ENCODE data around the gene ASPDH.

DNA sequence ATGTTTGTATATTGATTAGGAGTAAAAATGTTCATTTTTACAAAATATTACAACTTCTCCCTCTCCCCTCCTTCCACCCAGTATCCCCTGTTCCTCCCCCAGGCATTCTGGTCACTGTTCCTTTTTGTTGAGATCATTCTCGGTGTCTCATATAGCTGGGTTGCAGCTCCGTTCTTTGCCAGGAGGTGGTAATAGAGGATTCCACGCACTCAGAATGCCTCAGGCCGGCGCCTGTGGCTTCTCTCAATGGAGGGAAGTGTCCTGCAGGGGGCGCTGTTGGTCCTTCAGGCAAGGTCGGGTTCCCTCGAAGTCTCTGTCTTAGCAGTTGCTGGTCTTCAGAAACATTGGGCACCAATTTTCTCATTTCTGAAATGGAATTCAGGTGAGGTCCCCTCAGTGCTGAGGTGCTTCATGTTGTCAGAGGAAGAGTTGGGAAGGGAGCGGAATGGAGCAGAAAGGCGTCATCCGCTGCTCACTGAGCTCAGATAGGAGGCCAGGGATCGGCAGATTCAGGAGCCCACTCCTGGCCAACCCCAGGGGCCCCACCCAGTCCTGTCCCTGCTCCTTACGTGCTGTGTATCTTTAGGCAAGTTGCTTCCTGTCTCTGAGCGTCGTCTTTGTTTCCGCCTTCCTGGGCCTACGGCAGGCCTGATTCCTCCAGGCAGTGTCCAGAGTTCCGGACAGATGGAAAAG is 26.7 kb downstream of the ASPDH start:
- TF ChIP-seq CTCF (CRISPR knock-in tag; IDR thresholded peaks at IDR 0.05) (peak; percentile 53), NONO (IDR thresholded peaks at IDR 0.05) (no peak), NONO (CRISPR knock-in tag; conservative IDR thresholded peaks at IDR 0.05) (no peak), ZNF720 (CRISPR knock-in tag; IDR thresholded peaks at IDR 0.05) (no peak), ZBTB34 (CRISPR knock-in tag; IDR thresholded peaks at IDR 0.05) (no peak), MAFK (conservative IDR thresholded peaks at IDR 0.05 in 1 of 2, IDR thresholded peaks at IDR 0.05 in 1 of 2; ENCODE audit: low read length in 2 of 2) (no peak), POLR2A (IDR thresholded peaks at IDR 0.05; ENCODE audit: insufficient read depth in 1 of 2, low read depth in 2 of 2, low read length in 2 of 2) (no peak), TAF1 (CRISPR knock-in tag; IDR thresholded peaks at IDR 0.05) (no peak), EZH2 (conservative IDR thresholded peaks at IDR 0.05; ENCODE audit: low read depth, low read length) (no peak)
- TF ChIP-seq, protein P1, sequence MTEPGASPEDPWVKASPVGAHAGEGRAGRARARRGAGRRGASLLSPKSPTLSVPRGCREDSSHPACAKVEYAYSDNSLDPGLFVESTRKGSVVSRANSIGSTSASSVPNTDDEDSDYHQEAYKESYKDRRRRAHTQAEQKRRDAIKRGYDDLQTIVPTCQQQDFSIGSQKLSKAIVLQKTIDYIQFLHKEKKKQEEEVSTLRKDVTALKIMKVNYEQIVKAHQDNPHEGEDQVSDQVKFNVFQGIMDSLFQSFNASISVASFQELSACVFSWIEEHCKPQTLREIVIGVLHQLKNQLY (CRISPR knock-in tag; IDR thresholded peaks at IDR 0.05) = no peak
